A549 (cell line): Measurements from ENCODE around the gene SUCLA2. TPM values are rescaled to one million over a fixed set of nuclear protein-coding genes. Genes with fewer than 3 reads are reported as not detected.

ENCODE experiments used
- ATAC-seq, 2 experiments: fragments of 200-7000 bp in 1 of 2; fragments of >200 bp in 1 of 2; cut with Nextera tagmentation in 1 of 2; cut with Tn5 transposase in 1 of 2; 3 replicates each; pipeline versions ENCODE4 v1.8.0 to v1.9.1; 2018 to 2020; ENCODE audit warnings: mild to moderate bottlenecking in 1 of 2, moderate library complexity in 1 of 2
- CTCF ChIA-PET: fragments of 300-600 bp; sonication (Branson Sonifier 250); formaldehyde crosslinking; extraction: SDS; loops from one replicate; lab custom pipeline; 2021; ENCODE audit warnings: antibody characterized with exemption, inconsistent platforms; lab: Yijun Ruan, JAX
- POLR2A ChIA-PET: fragments of 350-600 bp; formaldehyde crosslinking; extraction: SDS; loops from one replicate; lab custom pipeline; 2021; ENCODE audit warnings: antibody characterized with exemption, inconsistent platforms; lab: Yijun Ruan, JAX
- DNase-seq, 2 experiments: peaks; one replicate each; pipeline versions ENCODE4 v3.0.0 to v3.0.0-alpha.2; 2011 to 2016; ENCODE audit warnings: low read depth in 1 of 2, low spot score in 1 of 2
- FAIRE-seq: peaks from 2 replicates; lab custom pipeline; 2011; peaks lifted over from hg19 to GRCh38; lab: Jason Lieb, UNC
- H3K27ac ChIP-seq, 2 experiments: fragments of >200 bp; sonication (Bioruptor Twin); formaldehyde crosslinking; 3 replicates each; pipeline ENCODE4 v1.5.1; 2016 to 2017
- H3K4me1 ChIP-seq: fragments of >200 bp; sonication (Bioruptor Twin); formaldehyde crosslinking; 3 replicates; pipeline ENCODE4 v1.6.1; 2016
- H3K4me2 ChIP-seq: fragments of >200 bp; sonication (Bioruptor Twin); formaldehyde crosslinking; 3 replicates; pipeline ENCODE4 v1.6.1; 2016
- H3K4me3 ChIP-seq: fragments of >200 bp; sonication (Bioruptor Twin); formaldehyde crosslinking; 3 replicates; pipeline ENCODE4 v1.5.1; 2016
- H3K9me3 ChIP-seq: fragments of >200 bp; sonication (Bioruptor Twin); formaldehyde crosslinking; 3 replicates; pipeline ENCODE4 v1.6.1; 2016
- ATOH8 ChIP-seq: fragments of 250-450 bp; sonication (Bioruptor Pico); IDR thresholded peaks from 2 replicates; pipeline ENCODE4 v1.5.0; 2020; ENCODE audit warnings: low read depth, mild to moderate bottlenecking, moderate library complexity
- CBX2 ChIP-seq: fragments of 200-600 bp; sonication (generic); IDR thresholded peaks from 2 replicates; pipeline ENCODE4 v1.6.1; 2016; ENCODE audit warnings: low read depth, mild to moderate bottlenecking, borderline replicate concordance
- CBX8 ChIP-seq: fragments of 200-600 bp; sonication (generic); IDR thresholded peaks from 2 replicates; pipeline ENCODE4 v1.6.1; 2016
- EP300 ChIP-seq, 2 experiments: fragments of >200 bp; sonication (Bioruptor Twin); formaldehyde crosslinking; IDR thresholded peaks; 2 replicates in 1 of 2; 3 replicates in 1 of 2; pipeline ENCODE4 v1.6.1; 2016 to 2017
- FOSB ChIP-seq: fragments of 250-450 bp; sonication (Bioruptor Pico); IDR thresholded peaks from 2 replicates; pipeline ENCODE4 v1.5.0; 2020; ENCODE audit warnings: mild to moderate bottlenecking, moderate library complexity
- FOXS1 ChIP-seq: fragments of 250-450 bp; sonication (Bioruptor Pico); IDR thresholded peaks from 2 replicates; pipeline ENCODE4 v1.5.0; 2020; ENCODE audit warnings: mild to moderate bottlenecking, moderate library complexity
- GATA3 ChIP-seq: IDR thresholded peaks from 2 replicates; pipeline ENCODE4 v1.6.1; 2012; ENCODE audit warnings: borderline replicate concordance
- HES2 ChIP-seq: fragments of >200 bp; sonication (Bioruptor Twin); formaldehyde crosslinking; IDR thresholded peaks from 2 replicates; pipeline ENCODE4 v1.6.1; 2016
- HOXA7 ChIP-seq: fragments of 250-450 bp; sonication (Bioruptor Pico); IDR thresholded peaks from 2 replicates; pipeline ENCODE4 v1.5.0; 2020; ENCODE audit warnings: mild to moderate bottlenecking, moderate library complexity
- HOXB13 ChIP-seq: fragments of 250-450 bp; sonication (Bioruptor Pico); IDR thresholded peaks from 2 replicates; pipeline ENCODE4 v1.5.0; 2020; ENCODE audit warnings: low read depth, mild to moderate bottlenecking, moderate library complexity
- KDM1A ChIP-seq: fragments of 200-600 bp; sonication (generic); IDR thresholded peaks from 2 replicates; pipeline ENCODE4 v1.6.1; 2016; ENCODE audit warnings: low read depth, mild to moderate bottlenecking
- MAZ ChIP-seq: fragments of 150-350 bp; IDR thresholded peaks from 2 replicates; pipeline ENCODE4 v1.6.1; 2014; ENCODE audit warnings: antibody characterized with exemption, low read depth, low read length, borderline replicate concordance
- MYC ChIP-seq: IDR thresholded peaks from 2 replicates; pipeline ENCODE4 v1.6.1; 2012; ENCODE audit warnings: mild to moderate bottlenecking, inconsistent platforms, low read length, improper control_type of control experiment, borderline replicate concordance
- NFE2L2 ChIP-seq: fragments of 150-350 bp; conservative IDR thresholded peaks from 2 replicates; pipeline ENCODE4 v1.6.1; 2014; ENCODE audit warnings: low read length
- NPAS2 ChIP-seq: fragments of 250-450 bp; sonication (Bioruptor Pico); IDR thresholded peaks from 2 replicates; pipeline ENCODE4 v1.8.0; 2022; ENCODE audit warnings: mild to moderate bottlenecking, moderate library complexity, borderline replicate concordance
- POLR2A ChIP-seq: IDR thresholded peaks from 2 replicates; pipeline ENCODE4 v1.6.1; 2012; ENCODE audit warnings: mild to moderate bottlenecking, low read length
- RAD21 ChIP-seq, 2 experiments: fragments of >200 bp in 1 of 2; sonication (Bioruptor Twin) in 1 of 2; formaldehyde crosslinking in 1 of 2; IDR thresholded peaks in 1 of 2; conservative IDR thresholded peaks in 1 of 2; 2 replicates in 1 of 2; 3 replicates in 1 of 2; pipeline ENCODE4 v1.6.1; 2012 to 2018; ENCODE audit warnings: inconsistent platforms in 1 of 2
- RFX5 ChIP-seq: fragments of 450-650 bp; IDR thresholded peaks from 2 replicates; pipeline ENCODE4 v1.7.1; 2014; ENCODE audit warnings: antibody characterized with exemption, mild to moderate bottlenecking, moderate library complexity
- RNF2 ChIP-seq: fragments of 200-600 bp; sonication (generic); IDR thresholded peaks from 2 replicates; pipeline ENCODE4 v1.6.1; 2016; ENCODE audit warnings: low read depth, mild to moderate bottlenecking, antibody characterized with exemption, moderate library complexity, borderline replicate concordance
- ZSCAN20 ChIP-seq: fragments of 250-450 bp; sonication (Bioruptor Pico); IDR thresholded peaks from 2 replicates; pipeline ENCODE4 v1.8.0; 2022; ENCODE audit warnings: mild to moderate bottlenecking, moderate library complexity
- WGBS: methylation state at CpG from one replicate; pipeline ENCODE4 v1.1.6; 2017; ENCODE audit errors: missing lambda C conversion rate; 5-methylcytosine and 5-hydroxymethylcytosine counted together
- polyA plus RNA-seq, 4 experiments: library from polyadenylated mRNA; depleted of rRNA in 3 of 4; stranded (reverse); fragments of >200 nt; fragmentation: RNase III in 1 of 4; extraction: RNeasy Plus Mini Kit Qiagen cat#74134 plus additional on column Dnase treatment in 1 of 4; gene quantifications; 2 replicates in 3 of 4; 3 replicates in 1 of 4; pipeline ENCODE4 v1.2.3, GENCODE V29; 2011 to 2017
- TF ChIP-seq, protein P1 (sequence below): fragments of 200-600 bp; sonication (generic); IDR thresholded peaks from 2 replicates; pipeline ENCODE4 v1.6.1; 2016; ENCODE audit warnings: antibody characterized with exemption, mild to moderate bottlenecking, moderate library complexity
- TF ChIP-seq, protein P2 (sequence below): fragments of 150-350 bp; IDR thresholded peaks from 2 replicates; pipeline ENCODE4 v1.6.1; 2014; ENCODE audit warnings: low read depth, mild to moderate bottlenecking, low read length
- TF ChIP-seq, protein P3 (sequence below): IDR thresholded peaks from 2 replicates; pipeline ENCODE4 v1.6.1; 2012

SUCLA2 gene
- polyA plus RNA-seq, 2 of the 4 experiments (the other 2 are of a cell fraction) = 52.6 to 65.4 TPM

DNA sequence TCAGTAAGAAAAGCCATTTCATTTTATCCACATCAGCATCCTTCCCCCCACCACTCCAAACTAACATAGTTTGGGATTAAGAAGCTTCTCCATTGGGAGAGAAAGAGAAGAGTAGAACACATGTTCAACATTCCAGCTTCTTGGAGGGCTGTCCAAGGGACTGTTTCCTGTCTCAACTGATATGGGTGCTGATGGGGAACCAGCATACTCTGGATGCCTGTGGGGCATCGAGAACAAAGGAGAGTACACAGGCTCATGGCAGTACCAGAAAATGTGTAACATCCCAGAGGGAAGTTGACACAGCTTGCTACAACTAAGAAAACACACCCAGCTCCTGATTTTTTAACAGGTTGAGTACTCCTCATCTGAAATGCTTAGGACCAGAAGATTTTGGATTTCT, 24.7 kb downstream of the SUCLA2 start:
- ChIA-PET POLR2A (no interaction called here), CTCF (no interaction called here)
- H3K4me3 ChIP-seq = no peak overlapping the region
- H3K9me3 ChIP-seq = peaks cover 6% of the 10 kb centered on the region; the same call in 2 of the 3 replicates
- no peak overlapping the region for H3K27ac ChIP-seq
- no peak for DNase-seq
- no peak overlapping the region for H3K4me2 ChIP-seq
- FAIRE-seq = no peak
- no peak for ATAC-seq
- 85% methylated on average over 1 of the region's 1 CpG for WGBS
- H3K4me1 ChIP-seq = peaks cover 8% of the 10 kb centered on the region
- TF ChIP-seq HES2 (no peak), ZSCAN20 (no peak), EP300 (IDR thresholded peaks at IDR 0.05) (no peak), RAD21 (conservative IDR thresholded peaks at IDR 0.05 in 1 of 2, IDR thresholded peaks at IDR 0.05 in 1 of 2) (no peak), GATA3 (no peak), CBX2 (no peak), CBX8 (no peak), FOSB (CRISPR knock-in tag) (no peak), KDM1A (no peak), HOXB13 (CRISPR knock-in tag) (no peak), POLR2A (no peak)
- TF ChIP-seq, protein P1, sequence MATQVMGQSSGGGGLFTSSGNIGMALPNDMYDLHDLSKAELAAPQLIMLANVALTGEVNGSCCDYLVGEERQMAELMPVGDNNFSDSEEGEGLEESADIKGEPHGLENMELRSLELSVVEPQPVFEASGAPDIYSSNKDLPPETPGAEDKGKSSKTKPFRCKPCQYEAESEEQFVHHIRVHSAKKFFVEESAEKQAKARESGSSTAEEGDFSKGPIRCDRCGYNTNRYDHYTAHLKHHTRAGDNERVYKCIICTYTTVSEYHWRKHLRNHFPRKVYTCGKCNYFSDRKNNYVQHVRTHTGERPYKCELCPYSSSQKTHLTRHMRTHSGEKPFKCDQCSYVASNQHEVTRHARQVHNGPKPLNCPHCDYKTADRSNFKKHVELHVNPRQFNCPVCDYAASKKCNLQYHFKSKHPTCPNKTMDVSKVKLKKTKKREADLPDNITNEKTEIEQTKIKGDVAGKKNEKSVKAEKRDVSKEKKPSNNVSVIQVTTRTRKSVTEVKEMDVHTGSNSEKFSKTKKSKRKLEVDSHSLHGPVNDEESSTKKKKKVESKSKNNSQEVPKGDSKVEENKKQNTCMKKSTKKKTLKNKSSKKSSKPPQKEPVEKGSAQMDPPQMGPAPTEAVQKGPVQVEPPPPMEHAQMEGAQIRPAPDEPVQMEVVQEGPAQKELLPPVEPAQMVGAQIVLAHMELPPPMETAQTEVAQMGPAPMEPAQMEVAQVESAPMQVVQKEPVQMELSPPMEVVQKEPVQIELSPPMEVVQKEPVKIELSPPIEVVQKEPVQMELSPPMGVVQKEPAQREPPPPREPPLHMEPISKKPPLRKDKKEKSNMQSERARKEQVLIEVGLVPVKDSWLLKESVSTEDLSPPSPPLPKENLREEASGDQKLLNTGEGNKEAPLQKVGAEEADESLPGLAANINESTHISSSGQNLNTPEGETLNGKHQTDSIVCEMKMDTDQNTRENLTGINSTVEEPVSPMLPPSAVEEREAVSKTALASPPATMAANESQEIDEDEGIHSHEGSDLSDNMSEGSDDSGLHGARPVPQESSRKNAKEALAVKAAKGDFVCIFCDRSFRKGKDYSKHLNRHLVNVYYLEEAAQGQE = no peak
- TF ChIP-seq, protein P2, sequence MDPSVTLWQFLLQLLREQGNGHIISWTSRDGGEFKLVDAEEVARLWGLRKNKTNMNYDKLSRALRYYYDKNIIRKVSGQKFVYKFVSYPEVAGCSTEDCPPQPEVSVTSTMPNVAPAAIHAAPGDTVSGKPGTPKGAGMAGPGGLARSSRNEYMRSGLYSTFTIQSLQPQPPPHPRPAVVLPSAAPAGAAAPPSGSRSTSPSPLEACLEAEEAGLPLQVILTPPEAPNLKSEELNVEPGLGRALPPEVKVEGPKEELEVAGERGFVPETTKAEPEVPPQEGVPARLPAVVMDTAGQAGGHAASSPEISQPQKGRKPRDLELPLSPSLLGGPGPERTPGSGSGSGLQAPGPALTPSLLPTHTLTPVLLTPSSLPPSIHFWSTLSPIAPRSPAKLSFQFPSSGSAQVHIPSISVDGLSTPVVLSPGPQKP = no peak
- TF ChIP-seq, protein P3, sequence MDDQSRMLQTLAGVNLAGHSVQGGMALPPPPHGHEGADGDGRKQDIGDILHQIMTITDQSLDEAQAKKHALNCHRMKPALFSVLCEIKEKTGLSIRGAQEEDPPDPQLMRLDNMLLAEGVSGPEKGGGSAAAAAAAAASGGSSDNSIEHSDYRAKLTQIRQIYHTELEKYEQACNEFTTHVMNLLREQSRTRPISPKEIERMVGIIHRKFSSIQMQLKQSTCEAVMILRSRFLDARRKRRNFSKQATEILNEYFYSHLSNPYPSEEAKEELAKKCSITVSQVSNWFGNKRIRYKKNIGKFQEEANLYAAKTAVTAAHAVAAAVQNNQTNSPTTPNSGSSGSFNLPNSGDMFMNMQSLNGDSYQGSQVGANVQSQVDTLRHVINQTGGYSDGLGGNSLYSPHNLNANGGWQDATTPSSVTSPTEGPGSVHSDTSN = no peak

DNA sequence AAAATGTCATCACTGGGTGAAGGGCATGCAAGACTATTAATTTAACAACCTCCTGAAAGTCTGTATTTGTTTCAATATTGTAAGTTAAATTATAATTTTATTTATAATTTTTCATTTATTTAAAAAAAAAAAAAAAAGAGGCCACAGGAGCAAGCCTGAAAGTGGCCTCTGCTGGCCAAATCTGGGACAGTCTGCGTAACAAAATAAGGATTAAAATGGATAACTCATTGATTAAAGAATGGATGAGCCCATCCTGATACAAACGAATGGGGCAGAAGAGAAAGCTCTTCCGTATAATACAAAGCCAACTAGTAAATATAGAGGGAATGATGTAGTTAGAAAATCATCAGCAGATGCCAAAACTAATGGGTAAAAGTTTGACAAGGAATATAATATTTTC, 36.2 kb downstream of the SUCLA2 start:
- TF ChIP-seq, protein P1 = no peak
- no peak for TF ChIP-seq RFX5
- TF ChIP-seq FOXS1 (CRISPR knock-in tag) = no peak
- no peak for TF ChIP-seq MYC
- TF ChIP-seq HOXA7 (CRISPR knock-in tag) = no peak
- TF ChIP-seq MAZ = no peak
- TF ChIP-seq, protein P2 = no peak
- TF ChIP-seq CBX8 = no peak
- TF ChIP-seq NPAS2 (CRISPR knock-in tag) = no peak
- TF ChIP-seq RNF2 = no peak
- TF ChIP-seq NFE2L2 = no peak
- no peak for TF ChIP-seq ATOH8 (CRISPR knock-in tag)
- TF ChIP-seq, all 56 proteins: peak for 0
- Histone ChIP-seq H3K4me1 (no peaks in the 10 kb centered on the region), H3K4me2 (no peak overlapping the region), H3K4me3 (no peak overlapping the region), H3K27ac (no peak overlapping the region), H3K9me3 (peaks cover 7% of the 10 kb centered on the region; the same call in 1 of the 3 replicates)
- ATAC-seq (no peak), DNase-seq (no peak), FAIRE-seq (no peak)
- WGBS = 91% methylated on average over 3 of the region's 3 CpGs
- POLR2A ChIA-PET = no interaction called here
- CTCF ChIA-PET = no interaction called here
